Sigmoid colon (tissue), 3 donors: ENCODE measurements around the gene ZNF385A.

ENCODE experiments used
- POLR2A ChIP-seq, 2 donors: fragments of 450-650 bp; IDR thresholded peaks; one replicate each; pipeline ENCODE4 v1.6.1; 2016; ENCODE audit warnings: antibody characterized with exemption in 2 of 2, mild to moderate bottlenecking in 2 of 2, moderate library complexity in 2 of 2
- TF ChIP-seq, protein P1 (sequence below), 4 experiments: fragments of 450-650 bp in 3 of 4; fragments of 200-600 bp in 1 of 4; IDR thresholded peaks; one replicate each; pipeline ENCODE4 v1.5.1; 2016 to 2019; ENCODE audit warnings: antibody characterized with exemption in 4 of 4, mild to moderate bottlenecking in 3 of 4, moderate library complexity in 2 of 4

DNA sequence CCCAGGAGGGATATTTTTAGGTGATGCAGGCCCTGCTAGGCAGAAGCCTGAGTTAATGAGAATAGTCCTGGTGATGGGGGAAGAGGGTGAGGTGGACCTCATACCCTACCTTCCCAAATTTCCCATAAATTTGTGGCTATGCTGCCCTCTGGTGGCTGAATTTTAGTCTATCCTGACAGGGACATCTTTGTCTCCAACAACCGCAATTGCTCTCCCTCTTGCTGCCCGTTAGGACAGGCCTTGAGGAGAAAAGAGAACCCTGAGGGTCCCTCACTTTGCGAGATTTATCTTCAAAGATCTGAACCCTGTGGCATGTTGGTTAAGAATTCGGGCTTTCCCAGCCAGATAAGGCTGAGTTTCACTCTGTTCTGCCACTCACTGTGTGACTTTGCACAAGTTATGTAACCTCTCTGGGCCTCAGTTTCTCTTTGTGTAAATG, 9.8 kb upstream of the ZNF385A start:
- TF ChIP-seq, protein P1, sequence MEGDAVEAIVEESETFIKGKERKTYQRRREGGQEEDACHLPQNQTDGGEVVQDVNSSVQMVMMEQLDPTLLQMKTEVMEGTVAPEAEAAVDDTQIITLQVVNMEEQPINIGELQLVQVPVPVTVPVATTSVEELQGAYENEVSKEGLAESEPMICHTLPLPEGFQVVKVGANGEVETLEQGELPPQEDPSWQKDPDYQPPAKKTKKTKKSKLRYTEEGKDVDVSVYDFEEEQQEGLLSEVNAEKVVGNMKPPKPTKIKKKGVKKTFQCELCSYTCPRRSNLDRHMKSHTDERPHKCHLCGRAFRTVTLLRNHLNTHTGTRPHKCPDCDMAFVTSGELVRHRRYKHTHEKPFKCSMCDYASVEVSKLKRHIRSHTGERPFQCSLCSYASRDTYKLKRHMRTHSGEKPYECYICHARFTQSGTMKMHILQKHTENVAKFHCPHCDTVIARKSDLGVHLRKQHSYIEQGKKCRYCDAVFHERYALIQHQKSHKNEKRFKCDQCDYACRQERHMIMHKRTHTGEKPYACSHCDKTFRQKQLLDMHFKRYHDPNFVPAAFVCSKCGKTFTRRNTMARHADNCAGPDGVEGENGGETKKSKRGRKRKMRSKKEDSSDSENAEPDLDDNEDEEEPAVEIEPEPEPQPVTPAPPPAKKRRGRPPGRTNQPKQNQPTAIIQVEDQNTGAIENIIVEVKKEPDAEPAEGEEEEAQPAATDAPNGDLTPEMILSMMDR (IDR thresholded peaks at IDR 0.05) = peak; percentile 38 to 68 (median 62)
- TF ChIP-seq POLR2A (IDR thresholded peaks at IDR 0.05) = no peak
